ENCODE data around the gene HOXC4.

The HOXC4 gene

DNA sequence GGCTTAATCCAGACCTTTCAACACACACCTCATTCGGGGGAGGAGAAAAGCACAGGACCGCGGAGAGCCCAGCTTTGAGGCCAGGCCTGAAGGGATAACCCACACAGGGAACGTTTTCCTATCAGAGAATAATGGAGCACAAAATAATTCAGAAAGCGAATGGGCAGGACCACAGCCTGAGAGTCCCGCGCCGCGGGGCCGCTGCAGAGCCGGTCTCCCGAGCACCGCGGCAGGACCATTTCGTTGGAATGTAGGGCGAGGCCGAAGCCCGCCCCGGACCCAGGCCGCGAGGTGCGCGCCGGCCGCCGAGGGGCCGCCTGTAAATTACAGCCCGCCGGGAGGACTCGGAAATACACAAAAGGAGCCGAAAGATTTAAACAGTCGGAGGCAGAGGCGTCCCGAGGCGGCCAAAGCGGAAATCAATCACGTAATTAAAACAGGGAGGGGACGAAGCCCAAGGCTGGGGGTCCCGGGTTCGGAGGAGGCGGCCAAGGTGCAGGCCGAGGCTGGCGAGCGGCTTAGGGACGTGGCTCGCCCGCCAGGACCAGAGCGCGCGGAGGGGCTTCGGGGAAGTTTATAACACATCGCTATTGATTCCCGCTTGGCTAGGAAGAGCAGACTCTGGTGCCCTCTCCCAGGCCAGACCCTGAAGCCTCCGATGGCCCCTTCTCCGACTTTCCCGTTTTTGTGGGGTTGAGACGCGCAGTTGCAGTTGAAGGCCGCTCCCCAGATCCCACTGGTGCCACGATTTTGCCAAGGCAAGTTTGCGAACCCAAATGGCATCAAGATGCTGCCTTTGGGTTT lies 6.3 kb upstream of the HOXC4 start:
- H3K27me3 ChIP-seq (replicated peaks; ENCODE audit: control insufficient read depth, insufficient read depth, low read length): no peaks in the 10 kb centered on the region
- no peak for DNase-seq (ENCODE audit: low read depth)
- no peaks in the 10 kb centered on the region for H3K36me3 ChIP-seq (ENCODE audit: control insufficient read depth, insufficient read depth, low read length, severe bottlenecking)
- no peak overlapping the region for H3K9ac ChIP-seq (ENCODE audit: low read length)
- H3K9me3 ChIP-seq (ENCODE audit: control insufficient read depth, low read length): no peaks in the 10 kb centered on the region
- no peak overlapping the region for H3K4me3 ChIP-seq (ENCODE audit: low read length)
- H3K4me1 ChIP-seq (ENCODE audit: control insufficient read depth, insufficient read depth, low read length): peaks cover 36% of the 10 kb centered on the region

DNA sequence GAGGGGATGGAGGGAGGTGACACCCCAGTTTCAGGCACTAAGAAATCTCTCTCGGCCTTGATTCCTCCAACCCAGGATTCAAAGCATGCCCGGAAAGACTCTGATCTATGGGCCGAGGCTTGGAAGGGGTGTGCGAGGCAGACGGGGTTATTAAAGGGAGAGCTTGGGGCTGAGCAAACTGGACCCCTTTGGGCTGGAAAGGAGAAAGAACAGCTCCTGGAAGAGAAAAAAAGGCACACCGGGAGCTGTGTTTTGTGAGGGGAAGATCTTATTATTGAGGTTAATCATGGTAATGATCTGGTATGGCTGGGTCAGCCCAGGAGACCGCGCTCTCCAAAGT lies 5.7 kb upstream of the HOXC4 start:
- peaks cover 42% of the 10 kb centered on the region for H3K4me1 ChIP-seq (ENCODE audit: control insufficient read depth, insufficient read depth, low read length)
- H3K27me3 ChIP-seq (replicated peaks; ENCODE audit: control insufficient read depth, insufficient read depth, low read length): no peaks in the 10 kb centered on the region
- no peaks in the 10 kb centered on the region for H3K9me3 ChIP-seq (ENCODE audit: control insufficient read depth, low read length)
- no peaks in the 10 kb centered on the region for H3K36me3 ChIP-seq (ENCODE audit: control insufficient read depth, insufficient read depth, low read length, severe bottlenecking)
- no peak overlapping the region for H3K9ac ChIP-seq (ENCODE audit: low read length)
- DNase-seq (ENCODE audit: low read depth): no peak
- no peak overlapping the region for H3K4me3 ChIP-seq (ENCODE audit: low read length)

GRCh38 chr12:54048406-54049093 lies 5.1 kb upstream of the HOXC4 start:
- H3K4me1 ChIP-seq (ENCODE audit: control insufficient read depth, insufficient read depth, low read length): peaks cover 44% of the 10 kb centered on the region
- no peaks in the 10 kb centered on the region for H3K36me3 ChIP-seq (ENCODE audit: control insufficient read depth, insufficient read depth, low read length, severe bottlenecking)
- H3K9ac ChIP-seq (ENCODE audit: low read length): no peak overlapping the region
- H3K4me3 ChIP-seq (ENCODE audit: low read length): no peak overlapping the region
- H3K27me3 ChIP-seq (replicated peaks; ENCODE audit: control insufficient read depth, insufficient read depth, low read length): no peaks in the 10 kb centered on the region
- no peaks in the 10 kb centered on the region for H3K9me3 ChIP-seq (ENCODE audit: control insufficient read depth, low read length)
- DNase-seq (ENCODE audit: low read depth): no peak

GRCh38 chr12:54049108-54049507 lies 4.5 kb upstream of the HOXC4 start:
- H3K4me3 ChIP-seq (ENCODE audit: low read length): no peak overlapping the region
- peaks cover 38% of the 10 kb centered on the region for H3K4me1 ChIP-seq (ENCODE audit: control insufficient read depth, insufficient read depth, low read length)
- no peaks in the 10 kb centered on the region for H3K27me3 ChIP-seq (replicated peaks; ENCODE audit: control insufficient read depth, insufficient read depth, low read length)
- no peak for DNase-seq (ENCODE audit: low read depth)
- peak overlapping the region; percentile 83 for H3K9ac ChIP-seq (ENCODE audit: low read length)
- H3K9me3 ChIP-seq (ENCODE audit: control insufficient read depth, low read length): no peaks in the 10 kb centered on the region
- H3K36me3 ChIP-seq (ENCODE audit: control insufficient read depth, insufficient read depth, low read length, severe bottlenecking): no peaks in the 10 kb centered on the region

DNA sequence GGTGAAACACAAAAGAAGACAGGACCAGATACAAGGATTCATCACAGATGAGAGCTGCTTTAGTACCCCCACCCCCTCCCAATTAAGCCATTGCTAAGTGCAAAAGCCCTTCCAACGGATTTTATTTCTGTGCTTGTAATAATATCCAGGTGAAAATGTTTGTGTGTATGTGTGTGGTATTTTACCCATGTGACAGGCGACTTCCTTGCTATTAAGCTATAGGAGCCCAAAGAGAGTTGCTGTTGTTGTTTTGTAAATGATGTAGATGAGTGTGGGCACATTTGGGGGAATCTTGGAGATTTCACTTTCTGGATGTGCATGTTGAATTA lies 3.2 kb upstream of the HOXC4 start:
- peaks cover 38% of the 10 kb centered on the region for H3K4me1 ChIP-seq (ENCODE audit: control insufficient read depth, insufficient read depth, low read length)

DNA sequence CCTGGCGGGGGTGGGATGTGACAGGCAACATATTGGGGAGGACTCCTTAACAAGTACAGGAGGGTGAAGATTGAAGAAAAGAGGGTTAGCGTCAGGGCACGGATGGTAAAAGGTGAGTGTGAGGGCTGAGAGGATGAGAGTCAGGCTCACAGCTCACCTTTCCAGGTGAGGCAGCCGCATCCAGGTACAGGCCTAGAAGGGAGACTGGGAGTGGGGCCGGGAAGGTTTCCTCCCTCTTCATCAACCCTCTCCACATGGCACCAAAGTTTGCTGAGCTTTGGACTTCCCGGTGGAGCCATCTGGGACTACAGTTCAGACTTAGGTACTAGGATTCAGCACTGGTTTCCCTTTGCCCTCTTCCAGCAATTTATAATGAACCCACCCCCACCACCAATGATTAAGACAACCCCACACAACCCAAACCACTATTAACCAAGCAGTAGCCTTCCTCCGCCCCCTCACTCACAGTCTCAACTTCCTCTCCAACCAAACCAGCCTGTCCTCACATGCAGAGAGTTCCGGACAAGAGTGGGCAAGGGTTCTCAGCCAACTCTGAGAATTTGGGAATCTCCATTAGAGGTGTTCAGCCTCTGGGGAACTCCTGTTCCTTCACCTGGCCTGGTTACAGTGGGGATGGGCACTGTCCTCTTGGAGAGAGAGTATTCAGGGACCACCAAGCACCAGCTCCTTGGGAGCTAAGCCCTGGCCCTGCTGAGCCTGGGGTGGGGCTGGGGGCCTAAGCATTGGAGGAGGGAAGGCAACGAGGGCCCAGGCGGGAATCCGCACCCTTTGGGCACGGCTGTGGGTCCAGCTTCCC lies 2.4 kb upstream of the HOXC4 start:
- no peak for DNase-seq (ENCODE audit: low read depth)
- Histone ChIP-seq H3K4me1 (ENCODE audit: control insufficient read depth, insufficient read depth, low read length) (peaks cover 38% of the 10 kb centered on the region), H3K9me3 (ENCODE audit: control insufficient read depth, low read length) (no peaks in the 10 kb centered on the region), H3K27me3 (replicated peaks; ENCODE audit: control insufficient read depth, insufficient read depth, low read length) (no peaks in the 10 kb centered on the region), H3K9ac (ENCODE audit: low read length) (peak overlapping the region; percentile 77), H3K36me3 (ENCODE audit: control insufficient read depth, insufficient read depth, low read length, severe bottlenecking) (no peaks in the 10 kb centered on the region), H3K4me3 (ENCODE audit: low read length) (peak overlapping the region; percentile 68)

More for the DNA sequence above, 3.2 kb upstream of the HOXC4 start:
- Histone ChIP-seq H3K9ac (ENCODE audit: low read length) (peak overlapping the region; percentile 83), H3K4me3 (ENCODE audit: low read length) (peak overlapping the region; percentile 75), H3K9me3 (ENCODE audit: control insufficient read depth, low read length) (no peaks in the 10 kb centered on the region), H3K27me3 (replicated peaks; ENCODE audit: control insufficient read depth, insufficient read depth, low read length) (no peaks in the 10 kb centered on the region), H3K36me3 (ENCODE audit: control insufficient read depth, insufficient read depth, low read length, severe bottlenecking) (no peaks in the 10 kb centered on the region)
- no peak for DNase-seq (ENCODE audit: low read depth)

DNA sequence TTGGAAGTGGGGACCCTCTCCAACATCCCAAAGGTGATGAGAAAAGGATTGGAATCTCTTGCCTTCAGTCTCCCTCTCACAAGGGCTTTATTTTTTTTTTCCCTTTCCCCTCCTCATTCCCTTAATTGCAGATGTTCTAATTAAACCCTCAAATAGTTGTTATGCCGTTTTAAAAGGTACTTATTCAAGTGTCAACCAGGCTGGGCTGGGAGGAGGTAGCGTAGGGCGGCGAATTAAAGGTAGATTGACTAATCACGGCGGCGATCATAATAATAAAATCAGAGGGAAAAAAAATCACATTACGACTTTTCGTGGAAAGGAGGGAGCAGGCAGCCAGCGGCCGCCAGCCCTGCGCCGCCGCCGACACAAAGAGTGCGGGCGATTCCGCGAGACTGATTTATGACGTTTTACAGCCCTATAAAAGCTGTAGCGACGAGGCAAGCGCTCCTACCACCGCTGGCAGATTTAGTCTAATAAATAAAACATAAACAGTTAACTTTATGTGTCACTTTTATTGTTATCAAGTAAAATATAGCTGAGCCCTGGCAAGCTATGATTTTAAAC lies 1.7 kb upstream of the HOXC4 start:
- Histone ChIP-seq H3K36me3 (ENCODE audit: control insufficient read depth, insufficient read depth, low read length, severe bottlenecking) (peaks cover 4% of the 10 kb centered on the region), H3K9me3 (ENCODE audit: control insufficient read depth, low read length) (no peaks in the 10 kb centered on the region), H3K9ac (ENCODE audit: low read length) (peak overlapping the region; percentile 77), H3K27me3 (replicated peaks; ENCODE audit: control insufficient read depth, insufficient read depth, low read length) (no peaks in the 10 kb centered on the region), H3K4me3 (ENCODE audit: low read length) (peak overlapping the region; percentile 68), H3K4me1 (ENCODE audit: control insufficient read depth, insufficient read depth, low read length) (peaks cover 38% of the 10 kb centered on the region)
- DNase-seq (ENCODE audit: low read depth): no peak

GRCh38 chr12:54052438-54053002 lies 1.1 kb upstream of the HOXC4 start:
- no peak for DNase-seq (ENCODE audit: low read depth)
- Histone ChIP-seq H3K4me1 (ENCODE audit: control insufficient read depth, insufficient read depth, low read length) (peaks cover 38% of the 10 kb centered on the region), H3K9me3 (ENCODE audit: control insufficient read depth, low read length) (no peaks in the 10 kb centered on the region), H3K27me3 (replicated peaks; ENCODE audit: control insufficient read depth, insufficient read depth, low read length) (no peaks in the 10 kb centered on the region), H3K9ac (ENCODE audit: low read length) (peak overlapping the region; percentile 77), H3K4me3 (ENCODE audit: low read length) (peak overlapping the region; percentile 68), H3K36me3 (ENCODE audit: control insufficient read depth, insufficient read depth, low read length, severe bottlenecking) (peaks cover 4% of the 10 kb centered on the region)

GRCh38 chr12:54053003-54053750 lies 458 bp upstream of the HOXC4 start:
- peak overlapping the region; percentile 68 for H3K4me3 ChIP-seq (ENCODE audit: low read length)
- no peaks in the 10 kb centered on the region for H3K27me3 ChIP-seq (replicated peaks; ENCODE audit: control insufficient read depth, insufficient read depth, low read length)
- H3K4me1 ChIP-seq (ENCODE audit: control insufficient read depth, insufficient read depth, low read length): peaks cover 38% of the 10 kb centered on the region
- DNase-seq (ENCODE audit: low read depth): no peak
- no peaks in the 10 kb centered on the region for H3K9me3 ChIP-seq (ENCODE audit: control insufficient read depth, low read length)
- peak overlapping the region; percentile 77 for H3K9ac ChIP-seq (ENCODE audit: low read length)
- H3K36me3 ChIP-seq (ENCODE audit: control insufficient read depth, insufficient read depth, low read length, severe bottlenecking): peaks cover 4% of the 10 kb centered on the region

GRCh38 chr12:54054742-54055194 lies 1.1 kb downstream of the HOXC4 start:
- Histone ChIP-seq H3K36me3 (ENCODE audit: control insufficient read depth, insufficient read depth, low read length, severe bottlenecking) (peaks cover 4% of the 10 kb centered on the region), H3K9ac (ENCODE audit: low read length) (no peak overlapping the region), H3K9me3 (ENCODE audit: control insufficient read depth, low read length) (no peaks in the 10 kb centered on the region), H3K4me3 (ENCODE audit: low read length) (no peak overlapping the region), H3K27me3 (replicated peaks; ENCODE audit: control insufficient read depth, insufficient read depth, low read length) (no peaks in the 10 kb centered on the region), H3K4me1 (ENCODE audit: control insufficient read depth, insufficient read depth, low read length) (peaks cover 33% of the 10 kb centered on the region)
- DNase-seq (ENCODE audit: low read depth): no peak
